Tibial artery (tissue), 4 donors: ENCODE data around the gene TGM2.
A peak's percentile ranks its signal among the peaks of the same experiment; 100 is the strongest.

Experiments used
- DNase-seq, 2 donors: peaks; one replicate each; pipeline ENCODE4 v3.0.0-alpha.2; 2019
- H3K27ac ChIP-seq, 2 donors: fragments of 200-600 bp; sonication (generic) in 1 of 2; 1 replicate in 1 of 2; 2 replicates in 1 of 2; pipeline ENCODE4 v1.5.1; 2018 to 2019; ENCODE audit warnings: mild to moderate bottlenecking in 1 of 2
- H3K27me3 ChIP-seq, 2 donors: fragments of 200-600 bp; sonication (generic) in 1 of 2; one replicate each; pipeline versions ENCODE4 v1.5.1 to v1.6.0; 2016 to 2019
- H3K36me3 ChIP-seq, 3 donors: fragments of 200-600 bp; sonication (generic) in 2 of 3; one replicate each; pipeline ENCODE4 v1.5.1; 2016 to 2019; ENCODE audit warnings: mild to moderate bottlenecking in 2 of 3
- H3K4me1 ChIP-seq, 4 donors: fragments of 200-600 bp; sonication (generic) in 2 of 4; 1 replicate in 3 of 4; 2 replicates in 1 of 4; pipeline ENCODE4 v1.5.1; 2016 to 2019
- H3K4me3 ChIP-seq, 2 donors: fragments of 200-600 bp; sonication (generic) in 1 of 2; 1 replicate in 1 of 2; 2 replicates in 1 of 2; pipeline ENCODE4 v1.5.1; 2018 to 2019; ENCODE audit warnings: mild to moderate bottlenecking in 2 of 2
- H3K9me3 ChIP-seq, 3 donors: fragments of 200-600 bp; sonication (generic) in 1 of 3; one replicate each; pipeline ENCODE4 v1.5.1; 2016 to 2019
- intact Hi-C: fragments of 100-400 bp; cut with DNase I; formaldehyde crosslinking; loops from one replicate; pipeline ENCODE4 v1.15.0; 2023; ENCODE audit warnings: low total_unique reads
- TF ChIP-seq, protein P1 (sequence below), 2 experiments: fragments of 200-600 bp in 1 of 2; fragments of 450-650 bp in 1 of 2; IDR thresholded peaks; one replicate each; pipeline ENCODE4 v1.5.1; 2017 to 2019; ENCODE audit warnings: antibody characterized with exemption in 2 of 2, mild to moderate bottlenecking in 1 of 2, moderate library complexity in 1 of 2

Gene TGM2

GRCh38 chr20:38150335-38151170 is 14.5 kb downstream of the TGM2 start:
- no peak for DNase-seq
- TF ChIP-seq, protein P1, sequence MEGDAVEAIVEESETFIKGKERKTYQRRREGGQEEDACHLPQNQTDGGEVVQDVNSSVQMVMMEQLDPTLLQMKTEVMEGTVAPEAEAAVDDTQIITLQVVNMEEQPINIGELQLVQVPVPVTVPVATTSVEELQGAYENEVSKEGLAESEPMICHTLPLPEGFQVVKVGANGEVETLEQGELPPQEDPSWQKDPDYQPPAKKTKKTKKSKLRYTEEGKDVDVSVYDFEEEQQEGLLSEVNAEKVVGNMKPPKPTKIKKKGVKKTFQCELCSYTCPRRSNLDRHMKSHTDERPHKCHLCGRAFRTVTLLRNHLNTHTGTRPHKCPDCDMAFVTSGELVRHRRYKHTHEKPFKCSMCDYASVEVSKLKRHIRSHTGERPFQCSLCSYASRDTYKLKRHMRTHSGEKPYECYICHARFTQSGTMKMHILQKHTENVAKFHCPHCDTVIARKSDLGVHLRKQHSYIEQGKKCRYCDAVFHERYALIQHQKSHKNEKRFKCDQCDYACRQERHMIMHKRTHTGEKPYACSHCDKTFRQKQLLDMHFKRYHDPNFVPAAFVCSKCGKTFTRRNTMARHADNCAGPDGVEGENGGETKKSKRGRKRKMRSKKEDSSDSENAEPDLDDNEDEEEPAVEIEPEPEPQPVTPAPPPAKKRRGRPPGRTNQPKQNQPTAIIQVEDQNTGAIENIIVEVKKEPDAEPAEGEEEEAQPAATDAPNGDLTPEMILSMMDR (IDR thresholded peaks at IDR 0.05): no peak
- H3K4me3 ChIP-seq: no peak overlapping the region
- intact Hi-C loops: no loop called here
- H3K4me1 ChIP-seq: peaks cover 7 to 62% (median 48%) of the 10 kb centered on the region in 4 donors
- no peaks in the 10 kb centered on the region for H3K9me3 ChIP-seq
- H3K36me3 ChIP-seq: peaks cover 74 to 88% (median 76%) of the 10 kb centered on the region in 3 donors
- no peaks in the 10 kb centered on the region for H3K27me3 ChIP-seq
- peak overlapping the region; percentile 84 to 89 for H3K27ac ChIP-seq

DNA sequence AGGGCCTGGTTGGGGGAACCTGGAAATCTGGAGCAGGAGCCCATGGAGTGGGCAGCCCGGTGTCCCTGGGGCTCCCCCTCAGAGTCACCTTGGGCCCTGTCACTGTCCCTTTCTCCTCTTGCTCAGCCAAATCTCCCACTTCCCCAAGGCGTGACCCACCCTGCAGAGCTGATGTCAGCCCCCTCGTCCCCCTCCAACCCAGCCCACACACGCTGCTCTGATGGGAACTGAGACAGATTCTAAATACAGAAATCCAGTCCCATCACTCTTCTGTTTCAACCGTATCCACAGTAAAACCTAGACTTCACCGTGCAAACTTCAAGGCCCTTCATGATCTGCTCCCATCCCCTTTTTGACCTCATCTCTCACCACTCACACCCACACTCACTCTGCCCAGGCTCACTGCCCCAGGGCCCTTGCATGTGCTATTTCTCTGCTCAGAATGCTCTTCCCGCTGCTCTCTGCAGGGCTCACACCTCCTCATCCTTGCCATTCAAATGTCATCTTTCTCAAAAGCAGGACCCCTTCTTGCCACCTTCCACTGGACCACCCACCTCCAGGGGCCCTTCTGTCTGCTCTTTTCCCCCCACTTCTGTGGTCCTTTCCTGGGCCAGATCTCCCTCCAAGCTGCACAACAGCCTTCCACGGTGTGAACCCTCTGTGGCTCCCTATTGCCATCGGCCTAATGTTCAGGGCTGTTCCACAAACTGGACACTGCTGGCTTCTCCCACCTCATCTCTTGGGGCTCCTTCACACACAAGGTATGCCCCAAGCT is 16.6 kb downstream of the TGM2 start:
- H3K36me3 ChIP-seq: peaks cover 57 to 71% (median 57%) of the 10 kb centered on the region in 3 donors
- H3K9me3 ChIP-seq: no peaks in the 10 kb centered on the region
- TF ChIP-seq, protein P1 (IDR thresholded peaks at IDR 0.05): no peak
- DNase-seq: no peak
- H3K27me3 ChIP-seq: no peaks in the 10 kb centered on the region
- peaks cover 14 to 72% (median 61%) of the 10 kb centered on the region in 4 donors for H3K4me1 ChIP-seq
- peak overlapping the region; percentile 53 to 84 for H3K27ac ChIP-seq
- intact Hi-C loops: no loop called here
- H3K4me3 ChIP-seq: no peak overlapping the region

GRCh38 chr20:38147751-38148150 is 17.3 kb downstream of the TGM2 start:
- Histone ChIP-seq H3K27me3 (no peaks in the 10 kb centered on the region), H3K36me3 (peaks cover 57 to 76% (median 61%) of the 10 kb centered on the region in 3 donors), H3K4me3 (no peak overlapping the region), H3K27ac (peak overlapping the region; percentile 53 to 84), H3K4me1 (peaks cover 16 to 70% (median 57%) of the 10 kb centered on the region in 4 donors), H3K9me3 (no peaks in the 10 kb centered on the region)
- intact Hi-C loops: no loop called here
- TF ChIP-seq, protein P1 (IDR thresholded peaks at IDR 0.05): no peak
- no peak for DNase-seq

DNA sequence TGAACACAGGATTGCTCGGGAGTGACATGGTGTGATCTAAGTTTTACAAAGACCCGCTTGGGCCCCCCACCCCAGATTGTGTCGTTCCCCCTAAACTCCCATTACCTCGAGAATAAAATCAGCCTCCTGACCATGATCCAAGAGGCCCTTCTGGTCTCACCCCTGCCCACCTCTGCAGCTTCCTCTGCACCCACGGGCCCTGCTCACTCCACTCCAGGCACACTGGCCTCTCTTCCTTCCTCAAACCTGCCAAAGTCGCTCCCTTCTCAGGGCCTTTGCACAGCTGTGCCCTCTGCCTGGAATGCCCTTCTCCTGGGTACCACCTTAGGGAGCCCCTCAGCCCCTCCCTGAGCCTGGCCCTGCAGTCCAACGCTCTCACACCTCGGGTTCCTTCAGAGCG is 17.9 kb downstream of the TGM2 start:
- H3K9me3 ChIP-seq: no peaks in the 10 kb centered on the region
- no peaks in the 10 kb centered on the region for H3K27me3 ChIP-seq
- peaks cover 63 to 76% (median 65%) of the 10 kb centered on the region in 3 donors for H3K36me3 ChIP-seq
- intact Hi-C loops: no loop called here
- TF ChIP-seq, protein P1 (IDR thresholded peaks at IDR 0.05): no peak
- H3K4me1 ChIP-seq: peaks cover 12 to 64% (median 51%) of the 10 kb centered on the region in 4 donors
- peak overlapping the region; percentile 53 to 84 for H3K27ac ChIP-seq
- DNase-seq: no peak
- no peak overlapping the region for H3K4me3 ChIP-seq

DNA sequence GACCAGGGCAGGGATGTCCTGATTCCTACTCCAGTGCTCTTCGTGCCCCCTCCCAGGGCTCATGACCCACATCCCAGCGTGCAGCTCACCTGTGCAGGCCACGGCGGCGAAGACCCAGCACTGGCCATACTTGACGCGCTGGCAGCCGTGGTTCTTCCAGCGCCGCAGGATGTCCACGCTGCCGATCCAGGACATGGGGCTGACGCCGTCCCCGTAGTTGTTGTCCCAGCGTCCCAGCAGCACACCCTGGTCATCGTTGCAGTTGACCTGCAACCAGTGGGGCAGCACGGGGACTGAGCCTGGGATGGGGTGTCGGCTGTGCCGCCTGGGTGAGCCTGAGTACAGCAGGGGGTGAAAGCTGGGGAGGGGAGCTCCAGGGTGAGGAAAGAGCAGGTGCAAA is 18.4 kb downstream of the TGM2 start:
- TF ChIP-seq, protein P1 (IDR thresholded peaks at IDR 0.05): no peak
- H3K4me3 ChIP-seq: no peak overlapping the region
- H3K27ac ChIP-seq: peak overlapping the region; percentile 53 to 84
- no peaks in the 10 kb centered on the region for H3K9me3 ChIP-seq
- H3K4me1 ChIP-seq: peaks cover 10 to 58% (median 46%) of the 10 kb centered on the region in 4 donors
- H3K36me3 ChIP-seq: peaks cover 67 to 76% (median 69%) of the 10 kb centered on the region in 3 donors
- no peaks in the 10 kb centered on the region for H3K27me3 ChIP-seq
- intact Hi-C loops: no loop called here
- no peak for DNase-seq
